Natural killer cell (primary cell): Measurements from ENCODE around the gene COX4I2. TPM values are rescaled to one million over a fixed set of nuclear protein-coding genes. Genes with fewer than 3 reads are reported as not detected.

Source experiments
- ATAC-seq, 3 donors: fragments of 150-1000 bp in 2 of 3; fragments of 200-7000 bp in 1 of 3; cut with Tn5 transposase; 1 replicate in 1 of 3; 2 replicates in 2 of 3; pipeline ENCODE4 v1.10.0; 2021; ENCODE audit warnings: mild to moderate bottlenecking in 2 of 3, moderate library complexity in 2 of 3
- DNase-seq, 2 donors: peaks; one replicate each; pipeline versions ENCODE4 v3.0.0 to v3.0.0-alpha.2; 2013 to 2021; ENCODE audit warnings: mixed read lengths in 1 of 2
- H3K27ac ChIP-seq: one replicate; pipeline ENCODE4 v1.5.1; 2013; ENCODE audit warnings: mild to moderate bottlenecking, low read length
- H3K27me3 ChIP-seq: one replicate; pipeline ENCODE4 v1.6.1; 2013; ENCODE audit warnings: low read length; ENCODE audit not compliant: control insufficient read depth, insufficient read depth
- H3K36me3 ChIP-seq: one replicate; pipeline ENCODE4 v1.6.1; 2013; ENCODE audit warnings: low read length; ENCODE audit not compliant: control insufficient read depth, insufficient read depth
- H3K4me1 ChIP-seq: one replicate; pipeline ENCODE4 v1.6.1; 2013; ENCODE audit warnings: low read length; ENCODE audit not compliant: control insufficient read depth, insufficient read depth
- H3K4me3 ChIP-seq: one replicate; pipeline ENCODE4 v1.5.1; 2013; ENCODE audit warnings: low read length
- H3K9me3 ChIP-seq: one replicate; pipeline ENCODE4 v1.6.1; 2013; ENCODE audit warnings: low read length; ENCODE audit not compliant: control insufficient read depth, insufficient read depth
- H3K27ac Mint-ChIP-seq, 2 donors: one replicate each; pipeline ENCODE4 v1.8.0; 2022; ENCODE audit warnings: mild to moderate bottlenecking in 2 of 2, mixed read lengths in 2 of 2, moderate library complexity in 1 of 2
- H3K27me3 Mint-ChIP-seq, 2 donors: one replicate each; pipeline ENCODE4 v1.8.0; 2022; ENCODE audit warnings: low read depth in 2 of 2, mixed read lengths in 2 of 2
- H3K36me3 Mint-ChIP-seq: one replicate; pipeline ENCODE4 v1.8.0; 2022; ENCODE audit warnings: mixed read lengths
- H3K4me1 Mint-ChIP-seq, 2 donors: one replicate each; pipeline ENCODE4 v1.8.0; 2022; ENCODE audit warnings: mixed read lengths in 2 of 2
- H3K4me3 Mint-ChIP-seq: one replicate; pipeline ENCODE4 v1.8.0; 2022; ENCODE audit warnings: mild to moderate bottlenecking, moderate library complexity, mixed read lengths
- H3K9me3 Mint-ChIP-seq, 2 donors: one replicate each; pipeline ENCODE4 v1.8.0; 2022; ENCODE audit warnings: mixed read lengths in 2 of 2
- WGBS: methylation state at CpG from one replicate; pipeline ENCODE4 v1.1.7; 2013; ENCODE audit warnings: missing lambda C conversion rate; ENCODE audit not compliant: insufficient coverage; 5-methylcytosine and 5-hydroxymethylcytosine counted together
- intact Hi-C: fragments of 100-400 bp; cut with micrococcal nuclease; formaldehyde crosslinking; loops from one replicate; pipeline ENCODE4 v1.14.2; 2022
- total RNA-seq, 4 donors: library from RNA; stranded (reverse); fragments of 120-200 nt in 1 of 4; gene quantifications; one replicate each; pipeline versions ENCODE4 v1.2.3 to v1.2.4, GENCODE V29; 2013 to 2022
- TF ChIP-seq, protein P1 (sequence below): fragments of 200-600 bp; IDR thresholded peaks from one replicate; pipeline ENCODE4 v1.8.0; 2022; ENCODE audit warnings: antibody characterized with exemption

Gene COX4I2
- total RNA-seq, 3 donors from 2014 or later (not counting 1 experiment from before 2014, with no cell fraction given): not detected

DNA sequence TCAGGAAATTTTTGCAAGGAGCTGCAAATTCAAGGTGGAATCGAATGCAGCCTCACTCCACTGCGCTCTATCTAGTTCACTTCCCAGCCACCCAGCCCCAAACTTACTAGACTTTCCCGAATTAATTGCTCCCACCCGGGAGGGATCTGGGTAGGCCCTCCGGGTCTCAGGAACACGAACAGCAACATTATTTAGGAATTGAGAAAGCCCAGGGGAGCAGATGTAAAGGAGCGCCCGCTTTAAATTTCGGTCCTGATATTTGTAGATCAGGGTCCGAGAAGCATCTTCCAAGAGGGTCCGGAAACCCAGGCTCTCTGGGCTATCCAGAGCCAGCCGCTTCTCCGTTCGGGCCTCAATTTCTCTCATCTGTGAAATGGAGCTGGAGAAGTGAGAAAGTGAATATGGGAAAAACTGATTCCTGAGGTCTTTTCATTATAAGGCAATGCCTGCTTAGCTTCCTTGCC, 33.1 kb upstream of the COX4I2 start:
- H3K27ac ChIP-seq: no peak overlapping the region
- H3K36me3 Mint-ChIP-seq: no peaks in the 10 kb centered on the region

DNA sequence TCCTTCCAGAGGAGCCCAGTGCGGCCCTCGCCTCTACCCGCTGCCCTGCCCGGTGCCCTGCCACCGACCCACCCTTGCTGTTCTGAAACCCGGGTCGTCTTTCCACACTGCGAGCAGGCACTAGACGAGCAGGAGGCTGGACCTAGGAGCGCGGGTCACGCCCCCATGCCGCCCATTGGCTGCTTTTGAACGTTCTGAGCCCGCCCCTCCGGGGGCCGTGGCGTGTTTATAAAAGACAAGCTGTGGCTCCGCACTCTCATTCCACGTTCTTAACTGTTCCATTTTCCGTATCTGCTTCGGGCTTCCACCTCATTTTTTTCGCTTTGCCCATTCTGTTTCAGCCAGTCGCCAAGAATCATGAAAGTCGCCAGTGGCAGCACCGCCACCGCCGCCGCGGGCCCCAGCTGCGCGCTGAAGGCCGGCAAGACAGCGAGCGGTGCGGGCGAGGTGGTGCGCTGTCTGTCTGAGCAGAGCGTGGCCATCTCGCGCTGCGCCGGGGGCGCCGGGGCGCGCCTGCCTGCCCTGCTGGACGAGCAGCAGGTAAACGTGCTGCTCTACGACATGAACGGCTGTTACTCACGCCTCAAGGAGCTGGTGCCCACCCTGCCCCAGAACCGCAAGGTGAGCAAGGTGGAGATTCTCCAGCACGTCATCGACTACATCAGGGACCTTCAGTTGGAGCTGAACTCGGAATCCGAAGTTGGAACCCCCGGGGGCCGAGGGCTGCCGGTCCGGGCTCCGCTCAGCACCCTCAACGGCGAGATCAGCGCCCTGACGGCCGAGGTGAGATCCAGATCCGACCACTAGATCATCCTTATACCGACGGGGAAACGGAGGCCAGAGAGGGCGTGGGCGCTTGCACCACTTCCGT, 32.4 kb upstream of the COX4I2 start, which contains the start of gene ID1:
Gene ID1, plus strand, starts transcription at position 259 of the 871 bp plus-strand sequence. Its CDS starts 99 bp downstream, at position 358.
- intact Hi-C loops: loop anchor here (1.0 kb wide), 1 partner anchor 33 kb away; no protein-coding TSS in a partner anchor
- Mint-ChIP-seq H3K36me3 (no peaks in the 10 kb centered on the region), H3K4me1 (peaks cover 28 to 33% of the 10 kb centered on the region in 2 donors), H3K4me3 (peak within 1 kb of the TSS; percentile 96), H3K27me3 (peaks cover 20 to 37% of the 10 kb centered on the region in 2 donors), H3K27ac (peak within 1 kb of the TSS; percentile 80 to 93), H3K9me3 (no peaks in the 10 kb centered on the region)
- WGBS: under 1% methylated on average over 74 of the region's 74 CpGs
- peaks cover 28% of the 10 kb centered on the region for H3K4me1 ChIP-seq
- peak; percentile 87 to 97 (median 88) for ATAC-seq
- H3K36me3 ChIP-seq: no peaks in the 10 kb centered on the region
- H3K27me3 ChIP-seq: peaks cover 27% of the 10 kb centered on the region
- no peak within 1 kb of the TSS for H3K27ac ChIP-seq
- peak; percentile 89 to 94 for DNase-seq
- TF ChIP-seq, protein P1, sequence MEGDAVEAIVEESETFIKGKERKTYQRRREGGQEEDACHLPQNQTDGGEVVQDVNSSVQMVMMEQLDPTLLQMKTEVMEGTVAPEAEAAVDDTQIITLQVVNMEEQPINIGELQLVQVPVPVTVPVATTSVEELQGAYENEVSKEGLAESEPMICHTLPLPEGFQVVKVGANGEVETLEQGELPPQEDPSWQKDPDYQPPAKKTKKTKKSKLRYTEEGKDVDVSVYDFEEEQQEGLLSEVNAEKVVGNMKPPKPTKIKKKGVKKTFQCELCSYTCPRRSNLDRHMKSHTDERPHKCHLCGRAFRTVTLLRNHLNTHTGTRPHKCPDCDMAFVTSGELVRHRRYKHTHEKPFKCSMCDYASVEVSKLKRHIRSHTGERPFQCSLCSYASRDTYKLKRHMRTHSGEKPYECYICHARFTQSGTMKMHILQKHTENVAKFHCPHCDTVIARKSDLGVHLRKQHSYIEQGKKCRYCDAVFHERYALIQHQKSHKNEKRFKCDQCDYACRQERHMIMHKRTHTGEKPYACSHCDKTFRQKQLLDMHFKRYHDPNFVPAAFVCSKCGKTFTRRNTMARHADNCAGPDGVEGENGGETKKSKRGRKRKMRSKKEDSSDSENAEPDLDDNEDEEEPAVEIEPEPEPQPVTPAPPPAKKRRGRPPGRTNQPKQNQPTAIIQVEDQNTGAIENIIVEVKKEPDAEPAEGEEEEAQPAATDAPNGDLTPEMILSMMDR: no peak
- H3K4me3 ChIP-seq: peak within 1 kb of the TSS; percentile 47
- no peaks in the 10 kb centered on the region for H3K9me3 ChIP-seq

More for the DNA sequence above, 33.1 kb upstream of the COX4I2 start:
- H3K9me3 Mint-ChIP-seq: no peaks in the 10 kb centered on the region
- DNase-seq (no peak), ATAC-seq (peak in 1 of 3 donors; percentile 2)
- intact Hi-C loops: loop anchor here (1.0 kb wide), 1 partner anchor 32 kb away; no protein-coding TSS in a partner anchor
- Histone ChIP-seq H3K9me3 (no peaks in the 10 kb centered on the region), H3K4me3 (peak overlapping the region; percentile 47), H3K4me1 (peaks cover 28% of the 10 kb centered on the region), H3K27me3 (peaks cover 27% of the 10 kb centered on the region), H3K36me3 (no peaks in the 10 kb centered on the region)
- 3% methylated on average over 14 of the region's 14 CpGs for WGBS
- peak overlapping the region; percentile 80 to 93 for H3K27ac Mint-ChIP-seq
- peaks cover 28 to 33% of the 10 kb centered on the region in 2 donors for H3K4me1 Mint-ChIP-seq
- H3K4me3 Mint-ChIP-seq: peak overlapping the region; percentile 96
- H3K27me3 Mint-ChIP-seq: peaks cover 20 to 37% of the 10 kb centered on the region in 2 donors
- TF ChIP-seq, protein P1: no peak

DNA sequence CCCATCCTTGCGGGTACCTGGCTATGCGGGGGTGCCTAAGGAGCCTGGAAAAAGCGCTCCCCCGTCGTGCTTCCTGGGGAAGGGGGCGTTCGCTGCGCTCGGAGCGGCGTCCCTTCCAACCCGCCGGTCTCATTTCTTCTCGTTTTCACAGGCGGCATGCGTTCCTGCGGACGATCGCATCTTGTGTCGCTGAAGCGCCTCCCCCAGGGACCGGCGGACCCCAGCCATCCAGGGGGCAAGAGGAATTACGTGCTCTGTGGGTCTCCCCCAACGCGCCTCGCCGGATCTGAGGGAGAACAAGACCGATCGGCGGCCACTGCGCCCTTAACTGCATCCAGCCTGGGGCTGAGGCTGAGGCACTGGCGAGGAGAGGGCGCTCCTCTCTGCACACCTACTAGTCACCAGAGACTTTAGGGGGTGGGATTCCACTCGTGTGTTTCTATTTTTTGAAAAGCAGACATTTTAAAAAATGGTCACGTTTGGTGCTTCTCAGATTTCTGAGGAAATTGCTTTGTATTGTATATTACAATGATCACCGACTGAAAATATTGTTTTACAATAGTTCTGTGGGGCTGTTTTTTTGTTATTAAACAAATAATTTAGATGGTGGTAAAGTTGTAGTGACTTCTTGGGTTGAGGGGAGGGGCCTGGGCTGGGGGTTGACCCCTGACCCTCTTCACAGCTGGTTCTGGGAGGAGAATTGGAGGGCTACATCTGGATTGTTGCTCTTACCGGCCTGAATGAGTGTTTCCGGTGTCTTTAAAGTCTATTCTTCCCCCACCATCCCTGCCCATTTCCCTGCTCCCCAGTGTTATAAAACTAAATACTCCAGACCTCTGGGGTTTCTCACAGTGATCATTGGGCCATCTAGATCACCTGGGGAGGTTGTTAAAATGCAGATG, 31.6 kb upstream of the COX4I2 start:
- no peak overlapping the region for H3K27ac ChIP-seq

More for the DNA sequence above, 31.6 kb upstream of the COX4I2 start:
- H3K27me3 Mint-ChIP-seq: peaks cover 20 to 37% of the 10 kb centered on the region in 2 donors
- H3K36me3 ChIP-seq: no peaks in the 10 kb centered on the region
- peak overlapping the region; percentile 47 for H3K4me3 ChIP-seq
- H3K4me3 Mint-ChIP-seq: peak overlapping the region; percentile 96
- no peaks in the 10 kb centered on the region for H3K36me3 Mint-ChIP-seq
- H3K9me3 ChIP-seq: no peaks in the 10 kb centered on the region
- 6% methylated on average over 38 of the region's 39 CpGs for WGBS
- peak in 1 of 2 donors; percentile 37 for DNase-seq
- TF ChIP-seq, protein P1: no peak
- H3K4me1 Mint-ChIP-seq: peaks cover 28 to 33% of the 10 kb centered on the region in 2 donors
- intact Hi-C loops: loop anchor here (1.0 kb wide), 1 partner anchor 34 kb away; no protein-coding TSS in a partner anchor
- H3K27ac Mint-ChIP-seq: peak overlapping the region; percentile 29 to 93
- no peaks in the 10 kb centered on the region for H3K9me3 Mint-ChIP-seq
- H3K4me1 ChIP-seq: peaks cover 28% of the 10 kb centered on the region
- H3K27me3 ChIP-seq: peaks cover 27% of the 10 kb centered on the region
- ATAC-seq: no peak
